ENCODE measurements around the gene BUD23. TPM values are rescaled to one million over a fixed set of nuclear protein-coding genes. Genes with fewer than 3 reads are reported as not detected.

Gene BUD23
- total and polyA plus RNA-seq, 9 of the 15 experiments (the other 6 are each of a cell fraction or from before 2014, with no cell fraction given), result 79.5 to 270 (median 150) TPM

- TF ChIP-seq CTCF (IDR thresholded peaks at IDR 0.05 in 2 of 3, conservative IDR thresholded peaks at IDR 0.05 in 1 of 3; ENCODE audit: insufficient read depth in 2 of 3, low read depth in 1 of 3, low read length in 3 of 3) (peak in 1 of 3 experiments; percentile 12; a peak in 1 of 6 replicates), FOXO4 (CRISPR knock-in tag; IDR thresholded peaks at IDR 0.05) (0 out of 2 replicates have a peak, but pooled peaks have one; percentile 31), POLR3A (IDR thresholded peaks at IDR 0.05; ENCODE audit: borderline replicate concordance, extremely low read depth, insufficient read depth, insufficient read length) (no peak), HMG20A (CRISPR knock-in tag; conservative IDR thresholded peaks at IDR 0.05) (no peak), MNT (conservative IDR thresholded peaks at IDR 0.05) (peak; percentile 63 to 82; a peak in 2 of 4 replicates), RAD51 (IDR thresholded peaks at IDR 0.05; ENCODE audit: borderline replicate concordance, low read depth) (no peak), MAFK (IDR thresholded peaks at IDR 0.05; ENCODE audit: low read length) (no peak), CEBPG (CRISPR knock-in tag; IDR thresholded peaks at IDR 0.05) (peak; percentile 95), CEBPG (tag; conservative IDR thresholded peaks at IDR 0.05 in 1 of 2, IDR thresholded peaks at IDR 0.05 in 1 of 2) (peak; percentile 98), NR2C2 (CRISPR knock-in tag; IDR thresholded peaks at IDR 0.05) (peak; percentile 28; the same call in 1 of the 2 replicates), NR2C2 (tag; IDR thresholded peaks at IDR 0.05) (no peak; the same call in 1 of the 2 replicates), MBD2 (IDR thresholded peaks at IDR 0.05; ENCODE audit: borderline replicate concordance, low read depth) (no peak; the same call in 1 of the 2 replicates), MYNN (IDR thresholded peaks at IDR 0.05) (peak; percentile 69), MYNN (CRISPR knock-in tag; IDR thresholded peaks at IDR 0.05) (no peak), MECOM (CRISPR knock-in tag; IDR thresholded peaks at IDR 0.05) (no peak), SMARCC2 (IDR thresholded peaks at IDR 0.05; ENCODE audit: low read depth) (no peak), CREB5 (CRISPR knock-in tag; IDR thresholded peaks at IDR 0.05) (no peak), TAF7 (tag; IDR thresholded peaks at IDR 0.05) (peak; percentile 37; the same call in 1 of the 2 replicates), KLF1 (tag; IDR thresholded peaks at IDR 0.05) (peak; percentile 57; the same call in 1 of the 2 replicates), NR0B1 (IDR thresholded peaks at IDR 0.05; ENCODE audit: partially characterized antibody) (no peak), HLTF (IDR thresholded peaks at IDR 0.05) (peak; percentile 36)
Observed at GRCh38 chr7:73738612-73739386, 55.4 kb downstream of the BUD23 start, which contains the start of gene ABHD11 (continued).
